OCI-LY3 (cell line): ENCODE data around the gene GRIP1.

Source experiments
- H2AFZ ChIP-seq: fragments of 200-600, 300-600 bp; shearing (Covaris generic); 2 replicates; pipeline ENCODE4 v1.6.0; 2014; ENCODE audit warnings: antibody characterized with exemption, low read depth, low read length
- H3K27ac ChIP-seq: fragments of 200-600, 300-600 bp; sonication (generic); 2 replicates; pipeline ENCODE4 v1.5.1; 2014; ENCODE audit warnings: mild to moderate bottlenecking, low read length, moderate library complexity, mixed read lengths
- H3K27me3 ChIP-seq: fragments of 200-600, 300-600 bp; sonication (generic); 2 replicates; pipeline ENCODE4 v1.6.1; 2014; ENCODE audit warnings: low read depth, low read length, mixed read lengths
- H3K36me3 ChIP-seq: fragments of 200-600, 300-600 bp; sonication (generic); replicated peaks from 2 replicates; pipeline ENCODE3; 2014; ENCODE audit warnings: low read depth, low read length, mixed read lengths
- H3K4me1 ChIP-seq: fragments of 300-600, 200-600 bp; sonication (generic); 2 replicates; pipeline ENCODE4 v1.6.1; 2014; ENCODE audit warnings: low read length, mixed read lengths
- H3K4me2 ChIP-seq: fragments of 200-600, 300-600 bp; sonication (generic); 2 replicates; pipeline ENCODE4 v1.6.1; 2014; ENCODE audit warnings: low read length, mixed read lengths
- H3K4me3 ChIP-seq: fragments of 300-600, 200-600 bp; sonication (generic); 2 replicates; pipeline ENCODE4 v1.5.1; 2014; ENCODE audit warnings: antibody characterized with exemption, mild to moderate bottlenecking, low read length, moderate library complexity
- H3K79me2 ChIP-seq: fragments of 300-600, 200-600 bp; shearing (Covaris generic); 2 replicates; pipeline ENCODE4 v1.6.1; 2014; ENCODE audit warnings: mild to moderate bottlenecking, low read length, mixed read lengths
- H3K9ac ChIP-seq: fragments of 300-600, 200-600 bp; shearing (Covaris generic); 2 replicates; pipeline ENCODE4 v1.6.0; 2014; ENCODE audit warnings: mild to moderate bottlenecking, low read length, moderate library complexity
- H3K9me3 ChIP-seq: fragments of 200-600, 300-600 bp; shearing (Covaris generic); 2 replicates; pipeline ENCODE4 v1.6.1; 2014; ENCODE audit warnings: low read length, mixed read lengths; ENCODE audit not compliant: insufficient read depth
- H4K20me1 ChIP-seq: fragments of 200-600, 300-600 bp; sonication (generic); 2 replicates; pipeline ENCODE4 v1.6.1; 2016; ENCODE audit warnings: low read length, mixed read lengths; ENCODE audit not compliant: insufficient read depth
- CTCF ChIP-seq: fragments of 200-600, 300-600 bp; sonication (generic); IDR thresholded peaks from 2 replicates; pipeline ENCODE4 v1.5.1; 2014; ENCODE audit warnings: antibody characterized with exemption, low read length, low read depth
- EZH2phosphoT487 ChIP-seq: fragments of 200-600 bp; shearing (Covaris generic); IDR thresholded peaks from 2 replicates; pipeline ENCODE4 v1.6.1; 2018; ENCODE audit warnings: antibody characterized with exemption, mixed run types, low read depth

Gene GRIP1

GRCh38 chr12:66669541-66669940, 9.3 kb downstream of the GRIP1 start:
- no peak overlapping the region for H3K9ac ChIP-seq
- H3K9me3 ChIP-seq: no peaks in the 10 kb centered on the region
- TF ChIP-seq EZH2phosphoT487 (no peak), CTCF (no peak)
- H3K27me3 ChIP-seq: 0 out of 2 replicates have a peak, but pooled peaks cover 8% of the 10 kb centered on the region
- H3K36me3 ChIP-seq: no peaks in the 10 kb centered on the region
- H3K27ac ChIP-seq: no peak overlapping the region
- H3K79me2 ChIP-seq: no peaks in the 10 kb centered on the region
- H2AFZ ChIP-seq: no peak overlapping the region
- peaks cover 8% of the 10 kb centered on the region for H3K4me1 ChIP-seq
- no peaks in the 10 kb centered on the region for H4K20me1 ChIP-seq
- no peak overlapping the region for H3K4me2 ChIP-seq
- no peak overlapping the region for H3K4me3 ChIP-seq

- Histone ChIP-seq H3K4me3 (no peak overlapping the region), H3K9ac (no peak overlapping the region), H3K36me3 (no peaks in the 10 kb centered on the region), H3K27ac (no peak overlapping the region), H3K4me2 (no peak overlapping the region), H3K9me3 (no peaks in the 10 kb centered on the region), H3K4me1 (no peaks in the 10 kb centered on the region), H3K79me2 (no peaks in the 10 kb centered on the region), H2AFZ (no peak overlapping the region), H3K27me3 (peaks cover 14% of the 10 kb centered on the region), H4K20me1 (no peaks in the 10 kb centered on the region)
- no peak for TF ChIP-seq CTCF
- TF ChIP-seq EZH2phosphoT487: no peak
Observed at GRCh38 chr12:66668311-66668710, 10.6 kb downstream of the GRIP1 start.

GRCh38 chr12:66667906-66668305, 11.0 kb downstream of the GRIP1 start:
- H3K79me2 ChIP-seq: no peaks in the 10 kb centered on the region
- H3K4me1 ChIP-seq: peaks cover under 1% of the 10 kb centered on the region; the same call in 1 of the 2 replicates
- H3K36me3 ChIP-seq: no peaks in the 10 kb centered on the region
- no peak overlapping the region for H3K27ac ChIP-seq
- H3K9ac ChIP-seq: no peak overlapping the region
- H3K4me2 ChIP-seq: no peak overlapping the region
- H3K4me3 ChIP-seq: no peak overlapping the region
- H3K27me3 ChIP-seq: peaks cover 16% of the 10 kb centered on the region
- no peaks in the 10 kb centered on the region for H3K9me3 ChIP-seq
- H2AFZ ChIP-seq: no peak overlapping the region
- no peaks in the 10 kb centered on the region for H4K20me1 ChIP-seq
- no peak for TF ChIP-seq CTCF
- TF ChIP-seq EZH2phosphoT487: no peak

- H4K20me1 ChIP-seq: peaks cover 3% of the 10 kb centered on the region; the same call in 1 of the 2 replicates
- H3K27ac ChIP-seq: no peak overlapping the region
- no peak overlapping the region for H2AFZ ChIP-seq
- no peaks in the 10 kb centered on the region for H3K36me3 ChIP-seq
- no peaks in the 10 kb centered on the region for H3K79me2 ChIP-seq
- H3K4me2 ChIP-seq: no peak overlapping the region
- no peaks in the 10 kb centered on the region for H3K9me3 ChIP-seq
- H3K27me3 ChIP-seq: peaks cover 21% of the 10 kb centered on the region
- TF ChIP-seq EZH2phosphoT487 (no peak), CTCF (no peak)
- peaks cover 14% of the 10 kb centered on the region for H3K4me1 ChIP-seq
- no peak overlapping the region for H3K9ac ChIP-seq
- no peak overlapping the region for H3K4me3 ChIP-seq
Observed at GRCh38 chr12:66666481-66666880, 12.4 kb downstream of the GRIP1 start.
